Testis (tissue), 2 donors: ENCODE data around the gene LYL1.

Experiments
- POLR2A ChIP-seq: fragments of 450-650 bp; IDR thresholded peaks from one replicate; pipeline ENCODE4 v1.6.1; 2017; ENCODE audit warnings: antibody characterized with exemption, mild to moderate bottlenecking, moderate library complexity
- TF ChIP-seq, protein P1 (sequence below), 3 experiments: fragments of 450-650 bp in 2 of 3; fragments of 200-600 bp in 1 of 3; sonication (generic) in 1 of 3; IDR thresholded peaks; one replicate each; pipeline ENCODE4 v1.5.1; 2016 to 2019; ENCODE audit warnings: antibody characterized with exemption in 3 of 3, mild to moderate bottlenecking in 2 of 3, moderate library complexity in 1 of 3

DNA sequence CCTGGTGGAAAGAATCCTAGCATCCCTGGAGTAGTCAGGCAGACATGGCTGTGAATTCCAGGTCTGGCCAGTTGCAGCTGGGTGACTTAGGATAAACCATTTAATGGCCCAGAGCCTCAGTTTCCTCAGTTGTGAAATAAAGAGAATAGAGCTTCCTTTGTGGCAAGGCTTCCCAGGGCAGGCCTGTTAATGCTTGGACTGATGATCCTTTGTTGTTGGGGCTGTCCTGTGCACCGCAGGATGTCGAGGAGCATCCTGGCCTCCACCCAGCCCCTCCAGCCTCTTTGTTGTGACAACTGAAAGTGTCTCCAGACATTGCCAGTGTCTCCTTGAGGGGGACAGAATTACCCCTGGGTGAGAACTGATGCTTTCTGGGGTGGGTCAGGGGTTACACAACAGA is 16.3 kb downstream of the LYL1 start:
- TF ChIP-seq POLR2A: no peak
- TF ChIP-seq, protein P1, sequence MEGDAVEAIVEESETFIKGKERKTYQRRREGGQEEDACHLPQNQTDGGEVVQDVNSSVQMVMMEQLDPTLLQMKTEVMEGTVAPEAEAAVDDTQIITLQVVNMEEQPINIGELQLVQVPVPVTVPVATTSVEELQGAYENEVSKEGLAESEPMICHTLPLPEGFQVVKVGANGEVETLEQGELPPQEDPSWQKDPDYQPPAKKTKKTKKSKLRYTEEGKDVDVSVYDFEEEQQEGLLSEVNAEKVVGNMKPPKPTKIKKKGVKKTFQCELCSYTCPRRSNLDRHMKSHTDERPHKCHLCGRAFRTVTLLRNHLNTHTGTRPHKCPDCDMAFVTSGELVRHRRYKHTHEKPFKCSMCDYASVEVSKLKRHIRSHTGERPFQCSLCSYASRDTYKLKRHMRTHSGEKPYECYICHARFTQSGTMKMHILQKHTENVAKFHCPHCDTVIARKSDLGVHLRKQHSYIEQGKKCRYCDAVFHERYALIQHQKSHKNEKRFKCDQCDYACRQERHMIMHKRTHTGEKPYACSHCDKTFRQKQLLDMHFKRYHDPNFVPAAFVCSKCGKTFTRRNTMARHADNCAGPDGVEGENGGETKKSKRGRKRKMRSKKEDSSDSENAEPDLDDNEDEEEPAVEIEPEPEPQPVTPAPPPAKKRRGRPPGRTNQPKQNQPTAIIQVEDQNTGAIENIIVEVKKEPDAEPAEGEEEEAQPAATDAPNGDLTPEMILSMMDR (IDR thresholded peaks at IDR 0.05): no peak
